ENCODE results near the gene RNF130. TPM values are rescaled to one million over a fixed set of nuclear protein-coding genes. Genes with fewer than 3 reads are reported as not detected.
"Not testable (repeated sequence)": the region's sequence is repeated elsewhere in the genome, so short reads cannot be mapped to it uniquely, and the experiment has no call there.

Gene RNF130
- polyA plus RNA-seq, 1 donor from 2014 or later: 18.2 TPM

DNA sequence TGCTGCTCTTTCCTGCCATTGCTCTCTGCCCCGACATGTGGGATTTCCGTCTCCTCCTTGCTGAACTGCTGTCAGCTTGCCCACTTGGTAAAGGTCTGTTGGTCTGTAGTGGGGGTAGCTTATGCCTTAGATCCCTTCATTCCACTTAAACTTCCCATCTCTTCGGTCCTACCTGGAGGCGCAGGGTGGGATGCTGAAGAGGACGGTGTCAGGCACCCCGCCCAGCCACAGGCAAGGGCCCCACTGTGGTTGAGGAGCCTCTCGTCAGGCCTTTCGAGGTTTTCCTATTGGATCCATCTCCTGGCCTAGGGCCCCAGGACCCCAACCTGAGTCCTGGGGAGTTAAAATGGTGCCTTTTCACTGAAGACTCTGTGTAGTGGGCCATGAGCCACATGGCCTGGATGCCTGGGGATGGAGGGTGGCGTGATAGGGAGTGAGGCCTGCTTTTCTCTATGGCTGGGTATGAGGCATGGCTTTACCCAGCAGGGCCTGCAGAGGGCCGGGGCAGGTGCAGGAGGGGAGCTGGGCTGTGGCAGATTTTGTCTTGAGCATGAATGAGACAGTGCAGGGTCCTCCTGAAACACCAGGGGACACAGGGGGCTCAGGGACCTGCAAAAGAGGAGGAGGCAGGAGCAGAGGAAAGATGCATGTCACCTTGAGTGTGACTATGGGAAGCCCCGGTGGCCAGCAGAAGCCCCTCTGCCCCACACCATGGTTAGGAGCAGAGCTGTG is 25.8 kb upstream of the RNF130 start:
- Mint-ChIP-seq H3K4me3 (no peak overlapping the region), H3K4me1 (peaks cover 0 to 5% (median 3%) of the 10 kb centered on the region in 3 donors), H3K36me3 (no peaks in the 10 kb centered on the region), H3K27me3 (peaks cover 7% of the 10 kb centered on the region), H3K27ac (no peak overlapping the region), H3K9me3 (no peaks in the 10 kb centered on the region)

DNA sequence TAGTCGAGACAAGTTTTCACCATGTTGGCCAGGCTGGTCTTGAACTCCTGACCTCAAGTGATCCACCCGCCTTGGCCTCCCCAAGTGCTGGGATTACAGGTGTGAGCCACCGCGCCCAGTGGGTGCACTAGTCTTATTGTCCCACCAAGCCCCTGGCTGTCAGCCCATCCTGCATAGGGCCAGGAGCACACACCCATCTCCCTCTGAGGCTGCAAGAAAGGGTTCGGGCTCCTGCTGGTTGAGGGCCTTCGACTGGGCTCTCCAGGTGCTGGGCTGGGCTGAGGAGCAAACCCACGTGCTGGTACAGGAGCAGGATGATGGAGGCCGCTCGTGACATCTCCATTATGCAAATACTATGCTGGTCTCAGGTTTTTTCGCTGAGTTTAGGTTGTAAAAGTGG is 25.1 kb upstream of the RNF130 start:
- no peak overlapping the region for H3K27ac Mint-ChIP-seq
- H3K9me3 Mint-ChIP-seq: no peaks in the 10 kb centered on the region
- H3K4me3 Mint-ChIP-seq: no peak overlapping the region
- peaks cover 7% of the 10 kb centered on the region for H3K27me3 Mint-ChIP-seq
- no peaks in the 10 kb centered on the region for H3K36me3 Mint-ChIP-seq
- peaks cover 0 to 5% (median 3%) of the 10 kb centered on the region in 3 donors for H3K4me1 Mint-ChIP-seq

DNA sequence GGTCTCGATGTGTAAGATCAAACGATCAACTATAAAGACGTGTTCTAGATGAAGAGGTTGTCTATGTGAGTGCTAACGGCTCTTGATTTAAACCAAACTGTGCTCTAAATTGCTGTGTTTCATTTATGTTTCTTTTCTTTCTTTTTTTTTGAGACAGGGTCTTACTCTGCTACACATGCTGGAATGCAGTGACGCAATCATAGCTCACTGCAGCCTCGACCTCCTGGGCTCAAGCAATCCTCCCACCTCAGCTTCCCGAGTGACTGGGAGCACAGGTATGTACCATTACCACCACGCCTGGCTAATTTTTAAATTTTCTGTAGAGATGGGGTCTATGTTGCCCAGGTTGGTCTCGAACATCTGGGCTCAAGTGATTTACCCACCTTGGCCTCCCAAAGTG is 24.0 kb upstream of the RNF130 start:
- Mint-ChIP-seq H3K27ac (no peak overlapping the region), H3K4me3 (no peak overlapping the region), H3K4me1 (peaks cover 3 to 9% (median 5%) of the 10 kb centered on the region in 3 donors), H3K36me3 (no peaks in the 10 kb centered on the region), H3K27me3 (peaks cover 7% of the 10 kb centered on the region), H3K9me3 (no peaks in the 10 kb centered on the region)

DNA sequence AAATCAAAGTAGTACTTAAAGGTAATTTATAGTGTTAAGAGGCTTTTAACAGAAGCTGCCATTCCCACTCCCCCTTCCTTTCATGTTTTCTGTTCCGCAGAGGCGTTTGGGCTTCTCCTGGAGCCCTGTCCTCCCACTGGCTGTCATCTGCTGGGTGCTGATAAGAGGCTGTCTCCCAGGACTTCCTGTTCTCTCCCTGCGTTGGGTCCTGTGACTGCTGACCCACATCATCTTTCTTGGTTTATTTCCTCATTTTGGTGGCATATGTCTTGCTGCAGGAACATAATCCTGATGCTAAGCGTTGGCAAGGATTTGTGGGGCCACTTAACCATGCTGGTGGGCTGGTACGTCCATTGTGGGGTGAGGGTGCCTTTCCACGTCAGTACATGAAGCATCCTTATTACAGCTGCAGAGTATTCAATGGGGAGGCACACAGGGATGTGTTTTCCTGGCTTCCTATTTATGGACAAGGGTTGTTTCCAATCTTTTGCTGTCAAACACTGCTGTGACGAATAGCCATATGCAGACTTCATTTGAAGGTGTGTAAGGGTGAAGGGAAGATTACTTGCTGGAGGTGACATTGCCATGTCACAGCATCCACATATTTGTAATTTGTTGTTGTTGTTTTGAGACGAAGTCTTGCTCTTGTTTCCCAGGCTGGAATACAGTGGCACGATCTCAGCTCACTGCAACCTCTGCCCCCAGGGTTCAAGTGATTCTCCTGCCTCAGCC is 22.3 kb upstream of the RNF130 start:
- Mint-ChIP-seq H3K27me3 (peaks cover 8% of the 10 kb centered on the region), H3K9me3 (no peaks in the 10 kb centered on the region), H3K4me1 (peaks cover 3 to 10% (median 5%) of the 10 kb centered on the region in 3 donors), H3K36me3 (no peaks in the 10 kb centered on the region), H3K4me3 (no peak overlapping the region), H3K27ac (no peak overlapping the region)

DNA sequence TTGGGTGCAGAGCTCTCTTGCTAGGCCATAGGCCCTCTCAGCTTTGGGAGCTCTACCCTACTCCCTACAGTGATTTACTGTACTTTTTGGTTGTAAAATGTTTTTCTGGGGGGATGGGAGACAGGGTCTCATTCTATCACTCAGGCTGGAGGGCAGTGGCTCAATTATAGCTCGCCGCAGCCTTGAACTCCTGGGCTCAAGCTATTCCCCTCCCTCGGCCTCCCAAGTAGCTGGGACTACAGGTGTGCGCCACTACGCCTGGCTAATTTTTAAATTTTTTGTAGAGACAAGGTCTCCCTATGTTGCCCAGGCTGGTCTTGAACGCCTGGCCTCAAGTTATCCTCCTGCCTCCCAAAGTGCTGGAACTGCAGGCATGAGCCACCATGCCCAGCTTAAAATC is 21.7 kb upstream of the RNF130 start:
- Mint-ChIP-seq H3K9me3 (no peaks in the 10 kb centered on the region), H3K4me1 (peaks cover 3 to 10% (median 5%) of the 10 kb centered on the region in 3 donors), H3K27me3 (peaks cover 8% of the 10 kb centered on the region), H3K4me3 (no peak overlapping the region), H3K27ac (no peak overlapping the region), H3K36me3 (no peaks in the 10 kb centered on the region)

DNA sequence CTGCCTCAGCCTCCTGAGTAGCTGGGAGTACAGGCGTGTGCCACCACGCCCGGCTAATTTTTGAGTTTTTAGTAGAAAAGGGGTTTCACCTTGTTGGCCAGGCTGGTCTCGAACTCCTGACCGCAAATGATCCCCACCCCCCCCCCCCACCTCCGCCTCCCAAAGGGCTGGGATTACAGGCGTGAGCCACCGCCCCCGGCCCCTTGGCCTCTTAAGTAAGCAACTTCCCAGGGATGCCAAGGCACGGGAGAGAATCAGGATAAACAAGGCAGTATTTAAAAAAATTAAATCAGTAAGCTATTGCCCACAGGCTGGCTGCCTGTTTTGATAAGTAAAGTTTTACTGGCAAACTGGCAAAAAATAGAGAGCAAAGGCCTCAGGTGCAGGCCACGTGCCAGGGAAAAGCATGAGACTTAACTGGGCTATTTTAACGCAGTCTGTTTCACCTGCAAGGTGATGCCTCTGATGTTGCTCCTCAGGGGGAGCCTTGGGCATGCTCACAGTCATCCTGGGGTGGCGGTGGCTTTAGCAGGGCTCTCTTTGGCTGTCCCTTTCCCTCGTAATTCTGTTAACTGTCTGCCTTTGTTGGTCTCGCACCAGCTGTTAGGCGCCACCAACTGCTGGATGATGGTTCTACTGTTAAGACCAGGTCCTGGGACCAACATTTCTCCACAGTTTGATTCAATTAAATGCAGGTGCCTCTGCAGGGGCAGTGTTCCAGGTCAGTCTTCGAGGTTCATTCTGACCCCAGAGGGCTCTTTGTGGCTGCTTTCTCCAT is 19.4 kb upstream of the RNF130 start:
- H3K27ac Mint-ChIP-seq: peak overlapping the region in 1 of 3 donors; percentile 81
- H3K9me3 Mint-ChIP-seq: no peaks in the 10 kb centered on the region
- peak overlapping the region; percentile 60 to 88 (median 74) for H3K4me3 Mint-ChIP-seq
- peaks cover 1 to 11% (median 5%) of the 10 kb centered on the region in 3 donors for H3K4me1 Mint-ChIP-seq
- peaks cover 8% of the 10 kb centered on the region for H3K27me3 Mint-ChIP-seq
- H3K36me3 Mint-ChIP-seq: no peaks in the 10 kb centered on the region

- no peaks in the 10 kb centered on the region for H3K9me3 Mint-ChIP-seq
- H3K27ac Mint-ChIP-seq: peak overlapping the region in 2 of 3 donors; percentile 13 to 65
- no peaks in the 10 kb centered on the region for H3K36me3 Mint-ChIP-seq
- H3K27me3 Mint-ChIP-seq: peaks cover 8% of the 10 kb centered on the region
- peak overlapping the region; percentile 43 to 95 (median 84) for H3K4me3 Mint-ChIP-seq
- H3K4me1 Mint-ChIP-seq: peaks cover 1 to 15% (median 5%) of the 10 kb centered on the region in 3 donors
Measured at GRCh38 chr5:180090098-180090768, 18.7 kb upstream of the RNF130 start.

DNA sequence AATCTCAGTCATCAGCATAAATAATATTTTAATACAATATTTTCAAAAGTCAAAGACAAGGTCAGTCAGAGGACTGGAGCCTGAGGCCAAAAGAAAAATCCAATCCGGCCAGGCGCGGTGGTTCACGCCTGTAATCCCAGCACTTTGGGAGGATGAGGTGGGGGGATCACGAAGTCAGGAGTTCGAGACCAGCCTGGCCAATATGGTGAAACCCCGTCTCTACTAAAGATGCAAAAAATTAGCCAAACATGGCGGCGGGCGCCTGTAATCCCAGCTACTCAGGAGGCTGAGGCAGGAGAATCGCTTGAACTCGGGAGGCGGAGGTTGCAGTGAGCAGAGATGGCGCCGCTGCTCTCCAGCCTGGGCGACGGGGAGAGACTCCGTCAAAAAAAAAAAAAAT is 18.1 kb upstream of the RNF130 start:
- not testable (repeated sequence) for H3K27me3 Mint-ChIP-seq, H3K9me3 Mint-ChIP-seq, H3K36me3 Mint-ChIP-seq
- peaks cover 1 to 15% (median 5%) of the 10 kb centered on the region in 3 donors for H3K4me1 Mint-ChIP-seq
- peak overlapping the region in 1 of 3 donors; percentile 65 for H3K27ac Mint-ChIP-seq
- H3K4me3 Mint-ChIP-seq: peak overlapping the region in 3 of 4 donors; percentile 43 to 95 (median 79)

DNA sequence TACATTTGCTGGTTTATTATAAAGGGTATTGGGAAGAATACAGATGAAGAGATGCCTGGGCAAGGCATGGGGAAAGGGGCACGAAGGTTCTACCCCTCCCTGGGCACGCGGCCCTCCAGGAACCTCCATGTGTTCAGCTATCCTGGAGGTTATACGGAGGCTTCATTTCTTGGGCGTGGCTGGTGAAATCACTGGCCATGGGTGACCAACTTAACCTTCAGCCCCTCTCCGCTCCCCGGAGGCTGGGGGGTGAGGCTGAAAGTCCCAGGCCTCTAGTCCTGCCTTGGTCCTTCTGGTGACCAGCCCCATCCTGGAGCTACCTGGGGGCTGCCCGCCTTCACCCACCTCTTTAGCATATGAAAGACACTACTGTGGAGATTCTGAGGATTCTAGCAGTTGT is 17.0 kb upstream of the RNF130 start:
- no peaks in the 10 kb centered on the region for H3K9me3 Mint-ChIP-seq
- H3K27ac Mint-ChIP-seq: no peak overlapping the region
- peaks cover 5% of the 10 kb centered on the region for H3K27me3 Mint-ChIP-seq
- no peak overlapping the region for H3K4me3 Mint-ChIP-seq
- H3K4me1 Mint-ChIP-seq: peaks cover under 1 to 10% (median 5%) of the 10 kb centered on the region in 3 donors
- no peaks in the 10 kb centered on the region for H3K36me3 Mint-ChIP-seq

DNA sequence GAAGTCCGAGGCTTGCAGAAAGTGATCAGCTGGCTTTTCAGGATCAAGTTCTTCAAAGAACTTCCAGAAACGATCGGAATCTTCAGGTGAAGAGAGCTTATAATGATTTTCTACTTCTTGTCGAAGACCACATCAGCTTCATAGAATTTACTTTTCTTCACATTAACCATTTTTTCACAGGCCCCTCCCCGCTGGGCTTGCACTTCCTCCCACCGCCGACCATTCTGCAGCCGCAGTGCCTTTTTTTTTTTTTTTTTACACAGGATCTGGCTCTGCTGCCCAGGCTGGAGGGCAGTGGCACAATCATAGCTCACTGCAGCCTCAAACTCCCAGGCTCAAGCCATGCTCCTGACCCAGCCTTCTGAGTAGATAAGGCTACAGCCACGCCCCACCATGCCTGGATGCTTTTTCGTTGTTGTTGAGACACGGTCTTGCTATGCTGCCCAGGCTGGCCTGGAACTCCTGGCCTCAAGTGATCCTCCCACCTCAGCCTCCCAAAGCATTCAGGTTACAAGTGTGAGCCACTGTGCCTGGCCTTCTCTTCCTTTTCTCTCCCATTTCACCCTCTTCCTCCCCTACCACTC is 15.3 kb upstream of the RNF130 start:
- Mint-ChIP-seq H3K27ac (no peak overlapping the region), H3K9me3 (no peaks in the 10 kb centered on the region), H3K4me3 (peak overlapping the region in 1 of 4 donors; percentile 53), H3K27me3 (peaks cover 7% of the 10 kb centered on the region), H3K36me3 (no peaks in the 10 kb centered on the region), H3K4me1 (peaks cover 0 to 9% (median 5%) of the 10 kb centered on the region in 3 donors)

DNA sequence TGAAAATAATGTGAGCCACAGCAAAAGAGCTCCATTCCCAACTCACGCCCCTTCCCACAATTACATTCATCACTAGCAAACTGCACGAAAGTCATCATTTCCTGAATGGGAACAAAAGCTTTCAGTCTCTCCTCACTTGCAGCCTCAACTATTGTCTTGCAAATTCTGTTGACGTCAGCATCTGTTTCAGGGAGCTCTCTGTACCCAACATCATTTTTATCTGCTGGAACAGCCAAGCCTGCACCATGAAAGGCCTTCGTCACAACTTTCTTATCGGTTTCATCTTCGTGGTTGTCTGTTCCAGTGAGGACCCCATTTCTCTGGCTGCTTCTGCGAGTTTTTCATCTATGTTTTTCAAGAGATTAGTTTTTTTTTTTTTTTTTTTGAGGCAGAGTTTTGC is 14.3 kb upstream of the RNF130 start:
- no peaks in the 10 kb centered on the region for H3K9me3 Mint-ChIP-seq
- peaks cover 0 to 6% (median 0%) of the 10 kb centered on the region in 3 donors for H3K4me1 Mint-ChIP-seq
- H3K27ac Mint-ChIP-seq: no peak overlapping the region
- H3K4me3 Mint-ChIP-seq: no peak overlapping the region
- no peaks in the 10 kb centered on the region for H3K36me3 Mint-ChIP-seq
- peaks cover 8% of the 10 kb centered on the region for H3K27me3 Mint-ChIP-seq

DNA sequence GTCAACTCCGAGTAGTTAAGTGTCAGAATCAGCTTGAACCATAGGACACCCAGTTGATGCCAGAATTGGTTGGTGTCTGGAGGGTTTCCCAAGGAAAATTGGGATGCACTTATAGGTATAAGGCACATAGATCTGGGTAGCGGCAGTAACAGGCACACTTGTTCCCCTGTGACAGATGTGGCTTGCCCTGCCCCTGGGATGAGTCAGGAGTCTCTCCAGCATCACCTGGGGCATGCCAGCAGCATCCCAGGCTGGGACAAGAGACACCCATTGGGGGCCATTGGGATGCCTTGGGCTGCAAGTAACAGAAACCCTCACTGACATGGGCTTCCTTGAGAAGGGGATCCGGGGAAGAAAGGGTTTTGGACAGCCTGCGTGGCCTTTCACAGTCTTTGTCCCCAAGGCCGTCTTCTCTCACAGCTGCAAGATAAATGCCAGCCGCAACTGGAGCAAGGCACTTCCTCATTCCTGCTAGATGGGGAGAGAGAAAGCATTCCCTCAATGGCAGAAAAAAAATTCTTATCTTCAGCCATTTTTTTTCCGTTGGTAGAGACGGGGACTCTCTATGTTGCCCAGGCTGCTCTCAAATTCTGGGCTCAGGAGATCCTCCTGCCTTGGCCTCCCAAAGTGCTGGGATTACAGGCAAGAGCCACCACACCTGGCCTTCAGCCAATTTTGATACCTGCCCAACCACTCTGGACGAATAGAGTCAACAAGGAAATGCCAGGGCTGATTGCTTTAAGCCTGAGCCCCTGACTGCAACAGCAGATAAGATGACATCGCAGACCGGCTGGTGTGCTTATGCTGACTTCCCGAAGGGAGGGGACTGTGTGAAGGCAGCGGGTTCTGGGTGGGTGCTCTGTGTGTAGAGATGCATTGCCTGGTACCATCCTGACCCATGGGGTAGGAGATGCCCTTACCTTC is 13.3 kb upstream of the RNF130 start:
- Mint-ChIP-seq H3K27me3 (peaks cover 13% of the 10 kb centered on the region), H3K27ac (peak overlapping the region in 1 of 3 donors; percentile 19), H3K4me1 (peaks cover 0 to 4% (median 3%) of the 10 kb centered on the region in 3 donors), H3K9me3 (peaks cover 0 to 2% (median 0%) of the 10 kb centered on the region in 3 donors), H3K36me3 (no peaks in the 10 kb centered on the region), H3K4me3 (no peak overlapping the region)

GRCh38 chr5:180083529-180084060 is 12.0 kb upstream of the RNF130 start:
- H3K4me1 Mint-ChIP-seq: peaks cover 0 to 4% (median 3%) of the 10 kb centered on the region in 3 donors
- peak overlapping the region in 1 of 3 donors; percentile 28 for H3K27ac Mint-ChIP-seq
- H3K4me3 Mint-ChIP-seq: no peak overlapping the region
- H3K27me3 Mint-ChIP-seq: peaks cover 21% of the 10 kb centered on the region
- H3K9me3 Mint-ChIP-seq: peaks cover 0 to 2% (median 0%) of the 10 kb centered on the region in 3 donors
- H3K36me3 Mint-ChIP-seq: no peaks in the 10 kb centered on the region

All from IgD-negative memory B cell (primary cell).